Stimulated activated CD8-positive, alpha-beta memory T cell treated with anti-CD3 and anti-CD28 coated beads, Interleukin-7, amount 100 ng/mL, for 48 hours (primary cell): ENCODE measurements around the gene ZFAND5.
A peak's percentile ranks its signal among the peaks of the same experiment; 100 is the strongest.

ENCODE experiments used
- DNase-seq, 2 donors: peaks; one replicate each; pipeline ENCODE4 v3.0.0-alpha.2; 2020; ENCODE audit warnings: low read depth in 1 of 2; ENCODE audit errors: extremely low read depth in 1 of 2

Gene ZFAND5

DNA sequence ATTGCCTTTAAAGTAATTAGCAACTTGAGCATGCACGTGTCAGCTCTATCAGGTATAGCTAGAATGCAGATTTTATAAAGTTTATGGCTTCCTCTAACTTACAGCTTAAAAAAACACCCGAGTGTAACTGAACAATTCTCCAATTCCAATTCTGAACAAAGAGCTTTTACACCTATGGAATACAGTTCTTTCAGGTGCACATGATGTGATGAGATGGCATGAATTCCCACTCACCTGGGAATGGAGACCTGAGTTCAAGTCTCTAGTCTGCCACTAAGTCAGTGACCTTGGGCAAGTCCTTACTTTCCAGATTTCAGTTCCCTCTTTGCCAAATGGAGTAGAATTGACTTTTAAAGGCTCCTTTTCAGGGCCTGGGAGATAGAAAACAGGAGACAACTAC, 1.8 kb downstream of the ZFAND5 start:
- DNase-seq, result no peak

DNA sequence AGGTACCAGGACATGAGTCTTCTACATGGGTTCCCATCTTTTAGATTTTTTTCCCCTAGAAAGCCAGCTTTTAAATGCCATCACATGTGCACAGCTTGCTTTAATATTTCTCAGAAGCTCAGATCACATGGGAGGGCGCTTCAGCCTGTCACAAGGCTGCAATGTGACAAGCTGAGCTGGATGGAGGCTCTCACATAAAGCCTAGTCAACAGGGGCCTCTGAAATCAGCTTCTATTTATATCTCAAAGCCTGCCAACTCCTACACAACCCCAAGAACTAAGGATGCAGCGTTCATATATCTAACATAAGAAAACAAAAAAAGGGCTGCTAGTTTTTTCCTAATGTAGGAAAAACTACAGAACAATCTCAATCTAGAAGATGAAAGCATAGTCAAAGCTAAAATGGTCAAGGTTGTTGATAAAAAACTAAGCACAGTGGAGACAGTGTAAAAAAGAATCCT, 2.3 kb downstream of the ZFAND5 start:
- peak in 1 of 2 donors; percentile 23 for DNase-seq

- no peak for DNase-seq
Observed at GRCh38 chr9:72362118-72362531, 2.9 kb downstream of the ZFAND5 start.

GRCh38 chr9:72361217-72361616, 3.8 kb downstream of the ZFAND5 start:
- no peak for DNase-seq

DNA sequence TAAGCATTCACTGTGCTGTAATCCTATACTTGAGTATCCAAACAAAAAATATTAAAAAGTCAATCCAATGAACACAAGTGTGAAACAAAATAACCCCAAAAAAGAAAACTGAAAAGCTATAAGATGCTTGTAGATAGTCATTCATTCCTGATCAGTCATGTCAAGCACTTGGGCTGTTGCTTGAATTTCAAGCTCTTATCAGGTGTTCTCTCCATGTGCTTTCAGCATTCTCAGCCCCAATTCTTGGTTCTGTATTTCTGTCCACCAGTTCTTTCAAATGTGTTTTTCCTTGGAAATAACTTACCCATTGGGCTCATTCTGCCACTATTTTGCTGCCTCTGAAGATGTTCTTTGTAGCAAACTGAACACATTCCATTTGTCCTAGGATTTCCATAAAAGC, 4.7 kb downstream of the ZFAND5 start:
- no peak for DNase-seq

DNA sequence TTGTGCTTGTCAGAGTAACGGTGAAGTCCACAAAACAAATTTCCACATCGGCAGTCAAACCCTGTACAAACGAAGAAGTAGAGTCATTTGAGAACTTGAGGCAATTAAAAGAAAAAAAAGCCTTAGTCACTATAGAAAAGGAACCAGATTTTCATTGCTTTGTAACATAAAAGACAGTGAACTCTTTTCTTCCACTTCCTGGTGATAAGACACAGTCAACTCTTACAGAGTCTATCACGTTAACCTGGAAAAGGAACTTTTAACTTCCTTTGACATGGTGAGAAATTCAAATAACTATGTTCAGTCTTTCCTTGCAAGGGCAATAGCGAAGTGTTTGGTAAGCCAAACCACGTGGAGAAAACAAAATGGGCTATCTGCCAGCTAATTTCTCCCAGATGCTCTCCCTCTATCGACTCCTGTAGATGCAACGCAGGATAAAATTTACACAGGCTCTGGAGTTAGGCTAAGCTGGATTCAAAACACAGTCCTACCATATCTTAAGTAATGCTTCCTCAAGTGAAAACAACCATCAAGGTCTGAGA, 8.9 kb downstream of the ZFAND5 start:
- no peak for DNase-seq

DNA sequence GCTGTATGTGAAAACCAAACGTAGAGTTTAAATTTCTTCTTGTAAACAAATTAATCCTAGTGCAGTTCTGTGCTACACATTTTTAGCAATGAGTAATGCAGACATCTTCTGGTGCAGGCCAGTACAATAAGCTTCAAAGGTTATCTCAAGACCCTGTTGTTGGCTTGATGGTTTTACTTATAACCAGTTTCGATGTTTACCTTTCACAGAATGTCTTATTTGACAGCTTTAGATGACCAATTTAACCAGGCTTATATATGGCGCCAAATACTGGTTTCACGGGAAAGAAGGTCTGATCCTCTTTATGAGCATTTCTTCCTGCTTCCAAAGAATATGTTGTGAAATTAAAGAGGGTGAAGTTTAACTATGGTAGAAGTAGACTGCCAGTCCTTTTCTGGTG, 9.9 kb downstream of the ZFAND5 start:
- no peak for DNase-seq

- DNase-seq, result no peak
Observed at GRCh38 chr9:72354704-72355103, 10.3 kb downstream of the ZFAND5 start.

DNA sequence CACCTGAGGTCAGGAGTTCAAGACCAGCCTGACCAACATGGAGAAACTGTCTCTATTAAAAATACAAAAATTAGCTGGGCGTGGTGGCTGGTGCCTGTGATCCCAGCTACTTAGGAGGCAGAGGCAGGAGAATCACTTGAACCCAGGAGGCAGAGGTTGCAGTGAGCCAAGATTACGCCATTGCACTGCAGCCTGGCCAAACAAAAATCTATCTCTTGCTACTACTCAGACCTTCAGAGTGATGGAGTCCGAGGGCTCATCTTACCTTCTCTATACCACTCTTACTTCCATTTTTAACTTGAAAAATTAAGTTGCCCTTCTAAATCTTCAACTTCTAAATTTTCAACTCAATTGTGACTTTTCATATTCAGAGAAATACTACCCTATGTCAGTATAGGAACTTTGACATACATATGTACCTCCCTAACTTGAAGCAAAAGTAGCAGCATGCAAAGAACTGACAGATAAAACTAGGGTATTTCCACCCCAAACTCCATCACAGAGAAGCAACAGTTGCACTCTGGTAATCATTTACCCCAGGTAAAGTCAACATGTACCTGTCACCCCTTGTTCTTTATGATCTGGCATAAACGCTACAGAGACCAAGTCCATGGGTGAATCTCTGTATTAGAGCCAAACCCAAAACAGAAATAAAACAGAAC, 11.4 kb downstream of the ZFAND5 start:
- no peak for DNase-seq

GRCh38 chr9:72352911-72353388, 12.1 kb downstream of the ZFAND5 start:
- no peak for DNase-seq

DNA sequence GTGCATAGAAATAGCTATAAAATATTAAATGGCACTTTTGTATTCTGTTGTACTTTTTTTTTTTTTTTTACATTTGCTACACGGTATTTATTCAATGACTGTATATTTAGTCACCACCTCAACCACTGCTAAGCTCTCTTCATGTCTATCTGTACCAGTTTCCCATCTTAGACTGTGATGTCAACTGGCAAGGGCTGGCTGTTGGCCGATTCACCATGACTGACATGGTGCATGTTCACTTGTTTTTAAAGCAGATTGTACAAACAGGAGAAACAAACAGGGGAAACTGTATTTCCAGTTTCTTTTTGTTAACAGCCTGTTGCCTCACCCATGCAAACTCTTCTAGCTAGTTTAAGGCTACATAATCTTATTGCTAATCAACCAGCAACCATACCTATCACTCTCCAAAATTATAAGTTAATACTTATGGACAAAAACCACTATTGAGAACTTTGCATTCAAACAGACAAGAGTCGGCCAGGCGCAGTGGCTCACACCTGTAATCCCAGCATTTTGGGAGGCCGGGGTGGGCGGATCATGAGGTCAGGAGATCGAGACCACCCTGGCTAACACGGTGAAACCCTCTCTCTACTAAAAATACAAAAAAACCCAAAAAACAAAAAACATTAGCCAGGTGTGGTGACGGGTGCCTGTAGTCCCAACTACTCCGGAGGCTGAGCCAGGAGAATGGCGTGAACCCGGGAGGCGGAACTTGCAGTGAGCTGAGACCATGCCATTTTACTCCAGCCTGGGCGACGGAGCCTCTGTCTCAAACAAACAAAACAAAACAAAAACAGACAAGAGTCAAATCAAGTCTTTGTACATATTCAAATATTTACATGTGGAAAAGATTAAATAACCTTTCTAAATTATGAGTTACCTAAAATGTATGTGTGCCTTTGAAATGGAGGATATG, 13.2 kb downstream of the ZFAND5 start:
- DNase-seq, result no peak

- DNase-seq, result no peak
Observed at GRCh38 chr9:72349911-72350310, 15.1 kb downstream of the ZFAND5 start.

DNA sequence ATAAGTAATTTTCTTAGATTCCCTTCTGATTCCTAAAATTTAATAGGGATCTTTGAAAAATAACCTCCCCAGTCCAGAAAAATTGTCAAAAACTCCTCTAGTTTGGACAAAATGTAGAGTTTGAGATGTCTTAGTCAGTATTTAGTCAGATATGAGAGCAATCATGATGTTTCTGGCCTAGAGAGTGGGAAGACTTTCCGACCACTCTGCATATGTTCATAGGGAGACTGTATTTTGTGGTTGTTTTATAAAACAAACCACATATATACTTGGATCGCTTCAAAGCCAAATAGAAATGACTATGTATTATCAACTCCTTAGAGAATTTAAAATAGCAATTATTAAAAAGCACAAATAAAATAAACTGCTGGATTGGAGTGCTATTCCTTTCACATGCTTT, 15.8 kb downstream of the ZFAND5 start:
- DNase-seq, result no peak

DNA sequence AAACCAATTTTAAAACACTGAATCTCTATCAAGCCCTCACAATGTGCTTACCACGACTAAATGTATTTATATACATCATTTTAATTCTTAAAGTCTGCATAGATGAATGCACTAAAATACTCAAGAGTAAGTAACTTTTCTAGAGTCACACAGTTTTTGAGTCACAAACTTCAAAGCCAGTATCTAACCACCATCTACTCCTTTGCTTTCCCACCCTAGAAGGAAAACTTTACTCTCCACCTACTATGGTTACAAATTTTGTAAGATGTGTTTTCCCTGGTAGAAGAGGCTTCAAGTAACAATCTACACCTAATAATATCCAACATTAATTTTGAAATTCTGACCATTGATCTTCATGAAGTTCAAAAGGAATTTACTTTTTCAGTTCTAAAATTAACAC, 18.7 kb downstream of the ZFAND5 start:
- DNase-seq, result no peak

DNA sequence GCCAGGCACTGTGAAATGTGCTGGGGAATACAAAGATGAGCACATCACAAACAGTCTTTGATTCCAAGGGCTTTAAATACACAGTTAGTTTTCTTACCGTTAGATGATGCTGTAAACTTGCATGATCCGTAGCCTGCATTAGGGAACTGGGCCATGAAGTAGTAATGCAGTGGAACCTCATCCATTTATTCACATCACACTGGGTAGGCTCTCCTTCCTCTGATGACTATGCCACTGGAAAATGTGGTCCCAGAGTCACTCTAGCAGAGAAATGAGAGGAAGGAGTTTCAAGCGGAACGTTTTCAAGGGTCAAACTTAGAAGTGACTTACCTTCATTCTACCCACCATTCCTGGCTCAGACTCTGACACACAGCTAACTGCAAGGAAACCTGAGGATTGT, 26.4 kb downstream of the ZFAND5 start:
- DNase-seq, result no peak

- DNase-seq, result no peak
Observed at GRCh38 chr9:72337286-72337685, 27.7 kb downstream of the ZFAND5 start.

DNA sequence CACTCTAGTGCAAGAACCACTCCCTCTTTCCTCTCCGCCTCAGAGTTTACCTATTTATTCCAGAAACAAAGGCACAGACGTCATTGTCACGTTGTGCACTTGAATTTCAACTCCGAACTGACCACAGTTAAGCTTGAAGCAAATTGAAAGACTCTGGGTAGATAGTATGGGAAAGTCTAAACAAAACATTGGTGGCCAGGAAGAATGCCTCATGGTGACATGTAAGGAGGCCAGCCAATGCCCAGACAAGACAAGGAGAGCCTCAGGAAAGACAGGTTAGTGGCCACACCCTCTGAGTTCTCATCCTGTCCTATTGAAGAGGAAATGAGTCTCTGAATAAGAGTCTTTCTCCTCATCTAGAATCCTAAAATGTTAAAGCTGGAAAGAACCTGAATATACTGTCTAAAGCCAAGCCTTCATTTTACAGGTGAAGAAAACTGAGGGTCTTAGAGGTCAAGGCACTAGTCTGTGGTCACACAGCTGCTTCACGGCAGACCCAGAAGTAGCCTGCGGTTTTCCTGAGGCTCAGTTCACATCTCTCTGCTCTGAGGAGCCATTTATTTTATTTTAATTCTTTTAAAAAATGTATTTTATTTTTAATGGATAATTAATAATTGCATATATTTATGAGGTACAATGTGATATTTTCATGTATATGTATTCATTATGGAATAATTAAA, 30.2 kb downstream of the ZFAND5 start:
- DNase-seq, result no peak

- no peak for DNase-seq
Observed at GRCh38 chr9:72333709-72334108, 31.3 kb downstream of the ZFAND5 start.

GRCh38 chr9:72333197-72333596, 31.8 kb downstream of the ZFAND5 start:
- no peak for DNase-seq

DNA sequence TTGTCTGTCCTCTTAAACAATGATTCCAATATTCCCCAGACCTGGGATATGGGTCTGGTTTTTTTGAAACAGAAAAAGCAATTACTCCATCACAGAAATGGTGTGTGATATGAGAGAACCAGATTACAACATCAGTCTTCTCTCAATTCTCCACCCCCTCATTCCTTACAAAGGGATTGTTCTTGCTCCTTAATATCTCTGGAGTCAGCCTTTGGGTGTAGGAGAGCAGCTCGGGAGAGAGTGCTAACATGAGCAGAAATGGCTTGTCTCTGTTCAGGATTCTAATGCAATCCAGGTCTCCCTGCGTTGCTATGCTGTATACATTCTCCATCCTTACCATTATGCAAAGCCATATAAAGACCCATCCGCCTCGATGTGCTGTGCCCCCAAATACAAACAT, 32.7 kb downstream of the ZFAND5 start:
- DNase-seq, result no peak

DNA sequence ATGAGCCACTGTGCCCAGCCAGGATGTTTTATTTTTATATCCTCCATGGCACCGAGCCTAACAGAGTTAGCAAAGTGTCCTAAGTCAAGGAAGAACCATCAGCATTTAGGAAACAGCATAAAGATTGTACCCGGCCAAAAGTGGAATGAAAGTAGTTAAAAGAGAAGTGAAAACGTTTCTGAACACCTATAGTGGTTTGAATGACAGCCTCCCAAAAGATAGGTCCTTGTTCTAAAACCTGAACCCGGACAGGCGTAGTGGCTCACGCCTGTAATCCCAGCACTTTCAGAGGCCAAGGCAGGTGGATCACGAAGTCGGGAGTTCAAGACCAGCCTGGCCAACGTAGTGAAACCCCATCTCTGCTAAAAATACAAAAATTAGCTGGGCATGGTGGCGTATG, 37.4 kb downstream of the ZFAND5 start:
- DNase-seq, result no peak
